GM06990 (cell line): ENCODE data around the gene LRRC26.

Experiments used
- DNase-seq: peaks from one replicate; pipeline ENCODE4 v3.0.0-alpha.2; 2011; ENCODE audit not compliant: insufficient read length; ENCODE audit errors: extremely low read depth
- H3K27me3 ChIP-seq: replicated peaks from 2 replicates; pipeline ENCODE4 v1.6.0; 2011; ENCODE audit warnings: low read length; ENCODE audit not compliant: control insufficient read depth, insufficient read depth
- H3K36me3 ChIP-seq: 2 replicates; pipeline ENCODE4 v1.5.1; 2011; ENCODE audit warnings: low read length; ENCODE audit not compliant: control insufficient read depth, insufficient read depth
- H3K4me3 ChIP-seq: replicated peaks from 2 replicates; pipeline ENCODE4 v1.5.1; 2011; ENCODE audit warnings: low read depth, mild to moderate bottlenecking, control low read depth, low read length
- TF ChIP-seq, protein P1 (sequence below): IDR thresholded peaks from 2 replicates; pipeline ENCODE4 v1.5.1; 2011; ENCODE audit warnings: low read length, control low read depth, mild to moderate bottlenecking, inconsistent platforms; ENCODE audit not compliant: insufficient read depth, poor library complexity, severe bottlenecking

Gene LRRC26

DNA sequence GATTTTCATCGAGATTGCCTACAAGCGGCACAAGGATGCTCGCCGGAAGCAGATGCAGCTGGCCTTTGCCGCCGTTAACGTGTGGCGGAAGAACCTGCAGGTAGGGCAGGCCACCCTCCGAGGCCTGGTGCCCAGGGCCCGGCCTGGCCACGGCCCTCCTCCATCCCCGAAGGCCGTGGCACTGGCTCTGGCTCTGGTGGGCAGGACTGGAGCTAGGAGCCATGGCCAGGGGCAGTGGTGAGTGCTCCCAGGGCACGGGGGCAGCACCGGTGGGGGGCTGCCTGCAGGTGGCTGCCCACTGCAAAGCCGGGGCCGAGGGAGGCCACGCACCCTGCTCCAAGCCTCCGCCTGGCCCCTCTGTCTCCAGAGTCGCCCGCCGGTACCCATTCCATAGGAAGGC, 6.0 kb downstream of the LRRC26 start:
- TF ChIP-seq, protein P1, sequence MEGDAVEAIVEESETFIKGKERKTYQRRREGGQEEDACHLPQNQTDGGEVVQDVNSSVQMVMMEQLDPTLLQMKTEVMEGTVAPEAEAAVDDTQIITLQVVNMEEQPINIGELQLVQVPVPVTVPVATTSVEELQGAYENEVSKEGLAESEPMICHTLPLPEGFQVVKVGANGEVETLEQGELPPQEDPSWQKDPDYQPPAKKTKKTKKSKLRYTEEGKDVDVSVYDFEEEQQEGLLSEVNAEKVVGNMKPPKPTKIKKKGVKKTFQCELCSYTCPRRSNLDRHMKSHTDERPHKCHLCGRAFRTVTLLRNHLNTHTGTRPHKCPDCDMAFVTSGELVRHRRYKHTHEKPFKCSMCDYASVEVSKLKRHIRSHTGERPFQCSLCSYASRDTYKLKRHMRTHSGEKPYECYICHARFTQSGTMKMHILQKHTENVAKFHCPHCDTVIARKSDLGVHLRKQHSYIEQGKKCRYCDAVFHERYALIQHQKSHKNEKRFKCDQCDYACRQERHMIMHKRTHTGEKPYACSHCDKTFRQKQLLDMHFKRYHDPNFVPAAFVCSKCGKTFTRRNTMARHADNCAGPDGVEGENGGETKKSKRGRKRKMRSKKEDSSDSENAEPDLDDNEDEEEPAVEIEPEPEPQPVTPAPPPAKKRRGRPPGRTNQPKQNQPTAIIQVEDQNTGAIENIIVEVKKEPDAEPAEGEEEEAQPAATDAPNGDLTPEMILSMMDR: no peak
- H3K27me3 ChIP-seq: no peaks in the 10 kb centered on the region; the same call in 1 of the 2 replicates

DNA sequence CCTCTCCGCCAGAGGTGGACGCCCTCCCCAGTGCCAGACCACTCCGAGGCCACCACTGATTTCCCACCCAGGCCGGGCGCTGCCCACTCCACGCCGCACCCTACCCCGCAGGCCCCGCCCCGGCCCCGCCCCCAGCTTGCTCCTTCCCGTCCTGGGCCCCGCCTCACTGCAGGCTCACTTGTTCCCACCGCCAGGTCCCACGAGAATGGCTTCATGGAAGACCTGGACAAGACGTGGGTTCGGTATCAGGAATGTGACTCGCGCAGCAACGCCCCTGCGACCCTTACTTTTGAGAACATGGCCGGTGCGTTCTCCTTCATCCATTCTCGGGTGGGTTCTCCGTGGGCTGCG, 6.5 kb downstream of the LRRC26 start:
- H3K4me3 ChIP-seq: no peak overlapping the region
- no peaks in the 10 kb centered on the region for H3K36me3 ChIP-seq
- no peaks in the 10 kb centered on the region; the same call in 1 of the 2 replicates for H3K27me3 ChIP-seq
- DNase-seq: no peak
- TF ChIP-seq, protein P1: no peak

More for the DNA sequence above, 6.0 kb downstream of the LRRC26 start:
- Histone ChIP-seq H3K4me3 (no peak overlapping the region), H3K36me3 (no peaks in the 10 kb centered on the region)
- no peak for DNase-seq

DNA sequence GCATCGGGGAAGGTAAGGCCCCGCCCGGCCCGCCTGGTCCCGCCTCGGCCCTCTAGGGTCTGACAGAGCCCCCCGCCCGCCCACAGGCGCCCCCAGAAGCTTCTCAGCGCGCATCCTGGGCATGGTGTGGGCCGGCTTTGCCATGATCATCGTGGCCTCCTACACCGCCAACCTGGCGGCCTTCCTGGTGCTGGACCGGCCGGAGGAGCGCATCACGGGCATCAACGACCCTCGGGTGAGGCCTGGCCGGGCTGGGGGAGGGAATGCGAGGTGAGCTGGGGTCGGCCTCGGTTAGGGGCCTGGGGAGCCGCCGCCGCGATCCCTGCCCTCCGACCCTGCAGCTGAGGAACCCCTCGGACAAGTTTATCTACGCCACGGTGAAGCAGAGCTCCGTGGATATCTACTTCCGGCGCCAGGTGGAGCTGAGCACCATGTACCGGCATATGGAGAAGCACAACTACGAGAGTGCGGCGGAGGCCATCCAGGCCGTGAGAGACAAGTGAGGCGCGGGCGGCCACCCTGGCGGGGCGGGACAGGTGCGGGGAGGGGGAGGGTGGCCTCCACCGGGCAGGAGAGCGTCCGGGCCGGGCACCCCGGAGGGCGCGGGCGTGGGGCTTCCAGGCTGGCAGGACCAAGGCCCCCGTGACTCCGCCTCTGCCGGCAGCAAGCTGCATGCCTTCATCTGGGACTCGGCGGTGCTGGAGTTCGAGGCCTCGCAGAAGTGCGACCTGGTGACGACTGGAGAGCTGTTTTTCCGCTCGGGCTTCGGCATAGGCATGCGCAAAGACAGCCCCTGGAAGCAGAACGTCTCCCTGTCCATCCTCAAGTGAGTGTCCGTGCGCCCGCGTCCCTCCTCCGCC, 7.1 kb downstream of the LRRC26 start:
- Histone ChIP-seq H3K27me3 (no peaks in the 10 kb centered on the region; the same call in 1 of the 2 replicates), H3K36me3 (no peaks in the 10 kb centered on the region), H3K4me3 (no peak overlapping the region)
- DNase-seq: no peak
- TF ChIP-seq, protein P1: no peak

DNA sequence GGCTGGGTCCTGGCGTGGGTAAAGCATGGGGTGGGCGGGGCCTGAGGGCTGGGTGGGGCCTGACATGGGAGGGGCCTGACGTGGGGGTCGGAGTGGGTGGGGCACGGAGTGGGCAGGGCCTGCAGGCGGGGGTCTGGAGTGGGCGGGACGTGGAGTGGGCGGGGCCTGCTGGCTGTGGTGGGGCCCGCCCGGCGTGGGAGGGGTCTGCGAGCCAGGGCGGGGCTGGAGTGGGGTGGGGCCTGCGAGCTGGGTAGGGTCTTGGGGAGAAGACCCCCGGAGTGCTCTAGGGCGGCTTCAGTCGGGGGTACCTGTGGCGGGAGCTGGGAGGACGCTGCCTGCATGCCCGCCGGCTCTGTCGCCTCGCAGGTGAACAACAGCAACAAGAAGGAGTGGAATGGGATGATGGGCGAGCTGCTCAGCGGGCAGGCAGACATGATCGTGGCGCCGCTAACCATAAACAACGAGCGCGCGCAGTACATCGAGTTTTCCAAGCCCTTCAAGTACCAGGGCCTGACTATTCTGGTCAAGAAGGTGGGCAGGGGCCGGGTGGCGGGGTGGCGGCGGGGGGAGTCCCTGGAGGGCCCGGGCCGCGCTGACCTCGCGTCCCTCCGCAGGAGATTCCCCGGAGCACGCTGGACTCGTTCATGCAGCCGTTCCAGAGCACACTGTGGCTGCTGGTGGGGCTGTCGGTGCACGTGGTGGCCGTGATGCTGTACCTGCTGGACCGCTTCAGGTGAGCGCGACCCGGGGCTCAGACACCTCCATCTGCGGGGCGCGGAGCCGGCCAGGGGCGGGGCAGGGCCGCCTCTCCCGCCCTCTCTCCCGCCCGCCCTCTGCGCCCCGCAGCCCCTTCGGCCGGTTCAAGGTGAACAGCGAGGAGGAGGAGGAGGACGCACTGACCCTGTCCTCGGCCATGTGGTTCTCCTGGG, 8.0 kb downstream of the LRRC26 start:
- TF ChIP-seq, protein P1: no peak
- no peak for DNase-seq
- H3K27me3 ChIP-seq: no peaks in the 10 kb centered on the region; the same call in 1 of the 2 replicates
- no peaks in the 10 kb centered on the region for H3K36me3 ChIP-seq
- no peak overlapping the region for H3K4me3 ChIP-seq

DNA sequence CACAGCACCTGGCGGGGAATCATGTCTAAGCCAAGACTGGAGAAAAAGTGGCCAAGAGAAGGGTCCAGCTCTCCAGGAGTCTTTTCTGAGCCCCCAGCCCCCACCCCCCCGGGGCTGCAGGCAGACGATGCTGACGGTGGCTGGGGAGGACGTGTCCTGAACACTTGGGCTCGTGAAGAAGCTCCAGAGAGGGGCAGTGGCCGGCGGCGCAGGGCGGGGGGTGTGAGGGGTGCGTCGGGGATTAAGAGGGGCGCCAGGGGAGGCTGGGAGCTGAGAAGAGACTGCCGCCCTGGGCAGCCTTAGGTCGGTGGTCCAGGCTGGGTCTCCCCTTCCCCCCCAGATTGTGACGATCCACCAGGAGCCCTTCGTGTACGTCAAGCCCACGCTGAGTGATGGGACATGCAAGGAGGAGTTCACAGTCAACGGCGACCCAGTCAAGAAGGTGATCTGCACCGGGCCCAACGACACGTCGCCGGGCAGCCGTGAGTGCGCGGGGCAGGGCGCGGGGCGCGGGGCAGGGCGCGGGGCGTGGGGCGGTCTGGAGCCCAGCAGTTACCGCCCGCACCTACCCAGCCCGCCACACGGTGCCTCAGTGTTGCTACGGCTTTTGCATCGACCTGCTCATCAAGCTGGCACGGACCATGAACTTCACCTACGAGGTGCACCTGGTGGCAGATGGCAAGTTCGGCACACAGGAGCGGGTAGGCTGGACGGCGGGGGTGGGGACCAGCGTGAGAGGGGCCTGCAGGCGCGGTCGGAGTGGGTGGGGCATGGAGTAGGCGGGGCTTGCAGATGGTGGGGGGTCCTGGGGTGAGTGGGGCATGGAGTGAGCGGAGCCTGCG, 8.9 kb downstream of the LRRC26 start:
- H3K27me3 ChIP-seq: no peaks in the 10 kb centered on the region
- no peaks in the 10 kb centered on the region for H3K36me3 ChIP-seq
- DNase-seq: no peak
- TF ChIP-seq, protein P1: no peak
- no peak overlapping the region for H3K4me3 ChIP-seq
